KG1 (cell line): ENCODE measurements around the gene CORO2B.
"Not testable (repeated sequence)": the region's sequence is repeated elsewhere in the genome, so short reads cannot be mapped to it uniquely, and the experiment has no call there.

Experiments
- DNase-seq: peaks from one replicate; lab custom pipeline; 2025; lab: John Stamatoyannopoulos, UW

The CORO2B gene

GRCh38 chr15:68592054-68592453 lies 13.3 kb downstream of the CORO2B start:
- DNase-seq, result no peak

- DNase-seq, result no peak
Observed at GRCh38 chr15:68592544-68592943, 13.8 kb downstream of the CORO2B start.

GRCh38 chr15:68593341-68593740 lies 14.5 kb downstream of the CORO2B start:
- no peak for DNase-seq

GRCh38 chr15:68593828-68594532 lies 15.2 kb downstream of the CORO2B start:
- DNase-seq, result no peak

GRCh38 chr15:68594533-68595259 lies 15.9 kb downstream of the CORO2B start:
- no peak for DNase-seq

- DNase-seq, result no peak
Observed at GRCh38 chr15:68595260-68595564, 16.4 kb downstream of the CORO2B start.

- DNase-seq, result no peak
Observed at GRCh38 chr15:68595761-68596160, 17.0 kb downstream of the CORO2B start.

- no peak for DNase-seq
Observed at GRCh38 chr15:68596691-68597090, 17.9 kb downstream of the CORO2B start.

GRCh38 chr15:68597581-68597980 lies 18.8 kb downstream of the CORO2B start:
- no peak for DNase-seq

GRCh38 chr15:68598171-68599152 lies 19.7 kb downstream of the CORO2B start:
- no peak for DNase-seq

GRCh38 chr15:68599153-68599545 lies 20.4 kb downstream of the CORO2B start:
- no peak for DNase-seq

GRCh38 chr15:68599560-68600071 lies 20.8 kb downstream of the CORO2B start:
- no peak for DNase-seq

GRCh38 chr15:68601206-68602197 lies 22.7 kb downstream of the CORO2B start:
- no peak for DNase-seq

GRCh38 chr15:68602459-68603215 lies 23.8 kb downstream of the CORO2B start:
- no peak for DNase-seq

- DNase-seq, result no peak
Observed at GRCh38 chr15:68603216-68603595, 24.4 kb downstream of the CORO2B start.

- no peak for DNase-seq
Observed at GRCh38 chr15:68603951-68604350, 25.2 kb downstream of the CORO2B start.

GRCh38 chr15:68604840-68605478 lies 26.2 kb downstream of the CORO2B start:
- not testable (repeated sequence) for DNase-seq

- DNase-seq, result no peak
Observed at GRCh38 chr15:68606375-68606774, 27.6 kb downstream of the CORO2B start.

- no peak for DNase-seq
Observed at GRCh38 chr15:68608206-68608843, 29.5 kb downstream of the CORO2B start.
